GM19463 (cell line): Measurements from ENCODE around the gene ARHGEF2.
"Not testable (repeated sequence)": the region's sequence is repeated elsewhere in the genome, so short reads cannot be mapped to it uniquely, and the experiment has no call there.

ENCODE experiments used
- ATAC-seq: cut with Tn5 transposase; IDR thresholded peaks from one replicate; pipeline ENCODE4 v1.9.1; 2021; ENCODE audit warnings: mild to moderate bottlenecking, moderate library complexity; ENCODE audit not compliant: unreplicated experiment

The ARHGEF2 gene

GRCh38 chr1:155944444-155944799 lies 33.9 kb downstream of the ARHGEF2 start:
- no peak for ATAC-seq

GRCh38 chr1:155942578-155943141 lies 35.7 kb downstream of the ARHGEF2 start:
- ATAC-seq = no peak

GRCh38 chr1:155941845-155942531 lies 36.4 kb downstream of the ARHGEF2 start:
- ATAC-seq = no peak

GRCh38 chr1:155940993-155941844 lies 37.1 kb downstream of the ARHGEF2 start, which contains the start of gene RXFP4:
Gene RXFP4 (plus strand): TSS chr1:155941638. CDS start chr1:155941710, 72 bp downstream.
- ATAC-seq = no peak

GRCh38 chr1:155940482-155940992 lies 37.8 kb downstream of the ARHGEF2 start:
- no peak for ATAC-seq

GRCh38 chr1:155938220-155938627 lies 40.1 kb downstream of the ARHGEF2 start:
- ATAC-seq = no peak

- no peak for ATAC-seq
Measured at GRCh38 chr1:155934936-155935590, 43.3 kb downstream of the ARHGEF2 start.

- peak; percentile 92 for ATAC-seq
Measured at GRCh38 chr1:155934097-155934935, 44.0 kb downstream of the ARHGEF2 start, which contains the start of gene KHDC4. Gene KHDC4 (minus strand): TSS chr1:155934413. CDS start chr1:155934373, 40 bp downstream.

- ATAC-seq = no peak
Measured at GRCh38 chr1:155933591-155934096, 44.7 kb downstream of the ARHGEF2 start.

GRCh38 chr1:155932487-155932886 lies 45.9 kb downstream of the ARHGEF2 start:
- no peak for ATAC-seq

GRCh38 chr1:155932081-155932480 lies 46.3 kb downstream of the ARHGEF2 start:
- ATAC-seq = no peak

- ATAC-seq = no peak
Measured at GRCh38 chr1:155931332-155932038, 46.9 kb downstream of the ARHGEF2 start.

GRCh38 chr1:155930725-155931124 lies 47.6 kb downstream of the ARHGEF2 start:
- not testable (repeated sequence) for ATAC-seq

GRCh38 chr1:155929057-155929456 lies 49.3 kb downstream of the ARHGEF2 start:
- no peak for ATAC-seq

GRCh38 chr1:155925506-155925905 lies 52.8 kb downstream of the ARHGEF2 start:
- no peak for ATAC-seq

GRCh38 chr1:155920717-155921116 lies 57.6 kb downstream of the ARHGEF2 start:
- no peak for ATAC-seq

GRCh38 chr1:155919801-155920200 lies 58.5 kb downstream of the ARHGEF2 start:
- ATAC-seq = no peak

- no peak for ATAC-seq
Measured at GRCh38 chr1:155918660-155919059, 59.7 kb downstream of the ARHGEF2 start.
